HepG2 (cell line): Measurements from ENCODE around the gene ESYT1. TPM values are rescaled to one million over a fixed set of nuclear protein-coding genes. Genes with fewer than 3 reads are reported as not detected.
A peak's percentile ranks its signal among the peaks of the same experiment; 100 is the strongest.

Experiments used
- ATAC-seq: fragments of 200-7000 bp; cut with Tn5 transposase; 3 replicates; pipeline ENCODE4 v1.9.1; 2020; ENCODE audit warnings: mild to moderate bottlenecking, moderate library complexity
- BruUV-seq: library from RNA; stranded (reverse); fragments of 400-500 nt; replicated peaks from 2 replicates; lab custom pipeline; 2021; lab: Mats Ljungman, UMichigan
- CTCF ChIA-PET: fragments of 300-600 bp; formaldehyde crosslinking; extraction: SDS; loops from one replicate; lab custom pipeline; 2021; ENCODE audit warnings: low total read pairs, inconsistent platforms, low intra/inter-chr PET ratio; lab: Yijun Ruan, JAX
- POLR2A ChIA-PET: fragments of 350-600 bp; sonication (Branson Sonifier 250); formaldehyde crosslinking; loops from one replicate; lab custom pipeline; 2020; ENCODE audit warnings: antibody characterized with exemption, inconsistent platforms; lab: Yijun Ruan, JAX
- DNase-seq: peaks from one replicate; pipeline ENCODE4 v3.0.0-alpha.2; 2015; ENCODE audit warnings: low spot score
- FAIRE-seq: peaks from 3 replicates; lab custom pipeline; 2011; peaks lifted over from hg19 to GRCh38; lab: Jason Lieb, UNC
- H2AFZ ChIP-seq: one replicate; pipeline ENCODE4 v1.6.1; 2011; ENCODE audit warnings: low read length, inconsistent platforms
- H3K27ac ChIP-seq: fragments of 300-600 bp; 3 replicates; pipeline ENCODE4 v1.8.0; 2011; ENCODE audit warnings: mixed run types, mild to moderate bottlenecking, mixed read lengths, low read length, inconsistent platforms; ENCODE audit not compliant: insufficient read depth; ENCODE audit errors: extremely low read length
- H3K27me3 ChIP-seq, 2 experiments: fragments of 200-600 bp in 1 of 2; 2 replicates in 1 of 2; 3 replicates in 1 of 2; pipeline versions ENCODE4 v1.6.0 to v1.8.0; 2011; ENCODE audit warnings: low read length in 2 of 2, mild to moderate bottlenecking in 2 of 2, moderate library complexity in 2 of 2, inconsistent platforms in 1 of 2; ENCODE audit not compliant: insufficient read depth in 2 of 2, control insufficient read depth in 1 of 2
- H3K36me3 ChIP-seq, 2 experiments: fragments of 200-600 bp in 1 of 2; replicated peaks in 1 of 2; 2 replicates in 1 of 2; 3 replicates in 1 of 2; pipeline versions ENCODE4 v1.5.1 to v1.8.0; 2011; ENCODE audit warnings: low read length in 2 of 2, inconsistent platforms in 1 of 2; ENCODE audit not compliant: insufficient read depth in 2 of 2, control insufficient read depth in 1 of 2
- H3K4me1 ChIP-seq: 2 replicates; pipeline ENCODE4 v1.5.1; 2012; ENCODE audit warnings: low read length, inconsistent platforms; ENCODE audit not compliant: insufficient read depth
- H3K4me2 ChIP-seq: 2 replicates; pipeline ENCODE4 v1.6.0; 2011; ENCODE audit warnings: low read depth, low read length, inconsistent platforms
- H3K4me3 ChIP-seq, 3 experiments: fragments of 200-600 bp in 1 of 3; sonication (generic), shearing (Covaris generic) in 1 of 3; replicated peaks in 1 of 3; 2 replicates each; pipeline ENCODE4 v1.5.1; 2011 to 2016; ENCODE audit warnings: low read length in 3 of 3, inconsistent platforms in 2 of 3, low read depth in 2 of 3, mild to moderate bottlenecking in 2 of 3, control low read depth in 1 of 3, mixed read lengths in 1 of 3; ENCODE audit not compliant: insufficient read depth in 1 of 3
- H3K79me2 ChIP-seq: one replicate; pipeline ENCODE4 v1.6.1; 2011; ENCODE audit warnings: low read length, inconsistent platforms; ENCODE audit not compliant: insufficient read depth
- H3K9ac ChIP-seq: 2 replicates; pipeline ENCODE4 v1.6.0; 2011; ENCODE audit warnings: mild to moderate bottlenecking, low read depth, low read length, inconsistent platforms; ENCODE audit not compliant: insufficient read depth
- H3K9me3 ChIP-seq: 2 replicates; pipeline ENCODE4 v1.5.1; 2012; ENCODE audit warnings: mild to moderate bottlenecking, low read length
- H4K20me1 ChIP-seq: 2 replicates; pipeline ENCODE4 v1.6.0; 2011; ENCODE audit warnings: inconsistent platforms, mild to moderate bottlenecking, low read length, moderate library complexity; ENCODE audit not compliant: insufficient read depth
- ATRX ChIP-seq: sonication (generic); formaldehyde crosslinking; IDR thresholded peaks from 2 replicates; pipeline ENCODE4 v1.4.0; 2020; ENCODE audit warnings: missing genetic modification reagents, borderline replicate concordance
- CHCHD3 ChIP-seq: sonication (generic); formaldehyde crosslinking; IDR thresholded peaks from 2 replicates; pipeline ENCODE4 v1.8.0; 2022; ENCODE audit warnings: mild to moderate bottlenecking, missing genetic modification reagents, moderate library complexity
- EEA1 ChIP-seq: sonication (generic); formaldehyde crosslinking; IDR thresholded peaks from 2 replicates; pipeline ENCODE4 v1.5.1; 2020; ENCODE audit warnings: mild to moderate bottlenecking, missing genetic modification reagents, borderline replicate concordance
- FOXJ3 ChIP-seq: sonication (generic); formaldehyde crosslinking; IDR thresholded peaks from 2 replicates; pipeline ENCODE4 v1.4.0; 2020; ENCODE audit warnings: missing genetic modification reagents, mild to moderate bottlenecking, borderline replicate concordance
- GATA4 ChIP-seq: sonication (generic); IDR thresholded peaks from 2 replicates; pipeline ENCODE4 v1.6.1; 2016; ENCODE audit warnings: antibody characterized with exemption, low read depth, borderline replicate concordance
- HOXD1 ChIP-seq: sonication (generic); formaldehyde crosslinking; IDR thresholded peaks from 2 replicates; pipeline ENCODE4 v1.5.0; 2020; ENCODE audit warnings: missing genetic modification reagents
- KDM6A ChIP-seq: IDR thresholded peaks from 2 replicates; pipeline ENCODE4 v1.6.1; 2016; ENCODE audit warnings: low read depth
- MAZ ChIP-seq, 2 experiments: sonication (generic) in 1 of 2; formaldehyde crosslinking in 1 of 2; IDR thresholded peaks; 2 replicates each; pipeline versions ENCODE4 v1.5.0 to v1.6.1; 2012 to 2020; ENCODE audit warnings: low read depth in 2 of 2, mild to moderate bottlenecking in 2 of 2, borderline replicate concordance in 1 of 2, improper control_type of control experiment in 1 of 2, low read length in 1 of 2, missing genetic modification reagents in 1 of 2, moderate library complexity in 1 of 2
- MTA3 ChIP-seq: sonication (generic); formaldehyde crosslinking; IDR thresholded peaks from 2 replicates; pipeline ENCODE4 v1.4.0; 2020; ENCODE audit warnings: missing genetic modification reagents
- NFE2L2 ChIP-seq: fragments of 150-350 bp; IDR thresholded peaks from 2 replicates; pipeline ENCODE4 v1.6.1; 2014; ENCODE audit warnings: low read length
- REXO4 ChIP-seq: sonication (generic); formaldehyde crosslinking; IDR thresholded peaks from 2 replicates; pipeline ENCODE4 v1.8.0; 2022; ENCODE audit warnings: missing genetic modification reagents, mild to moderate bottlenecking, borderline replicate concordance
- SKI ChIP-seq: fragments of 450-650 bp; IDR thresholded peaks from one replicate; pipeline ENCODE4 v1.6.1; 2018; ENCODE audit warnings: mild to moderate bottlenecking; ENCODE audit not compliant: partially characterized antibody
- TOPORS ChIP-seq: sonication (generic); formaldehyde crosslinking; IDR thresholded peaks from 2 replicates; pipeline ENCODE4 v1.8.0; 2023; ENCODE audit warnings: mild to moderate bottlenecking, missing genetic modification reagents
- UBTF ChIP-seq: sonication (generic); formaldehyde crosslinking; IDR thresholded peaks from 2 replicates; pipeline ENCODE4 v1.4.0; 2020; ENCODE audit warnings: mild to moderate bottlenecking, missing genetic modification reagents
- ZNF589 ChIP-seq: sonication (generic); formaldehyde crosslinking; conservative IDR thresholded peaks from 2 replicates; pipeline ENCODE4 v1.8.0; 2022; ENCODE audit warnings: mild to moderate bottlenecking, moderate library complexity, missing genetic modification reagents
- ZNF746 ChIP-seq: sonication (generic); formaldehyde crosslinking; IDR thresholded peaks from 2 replicates; pipeline ENCODE4 v1.8.0; 2022; ENCODE audit warnings: mild to moderate bottlenecking, missing genetic modification reagents
- WGBS: methylation state at CpG from one replicate; pipeline ENCODE4 v1.1.6; 2017; ENCODE audit warnings: low lambda C conversion rate; 5-methylcytosine and 5-hydroxymethylcytosine counted together
- in situ Hi-C: cut with HindIII; loops from 2 replicates; pipeline ENCODE4 v1.10.0; 2017; ENCODE audit warnings: low pct_unique_long_range_greater_than_20kb; ENCODE audit not compliant: extremely low pct_ligation_motif_present
- intact Hi-C: fragments of 100-400 bp; cut with micrococcal nuclease; formaldehyde crosslinking; loops from one replicate; pipeline ENCODE4 v1.10.0; 2022; ENCODE audit not compliant: unreplicated experiment
- polyA plus RNA-seq, 8 experiments: library from polyadenylated mRNA; depleted of rRNA in 3 of 8; stranded (reverse) in 7 of 8; unstranded in 1 of 8; fragments of >200 nt; fragmentation: Illumina TruSeq in 4 of 8; extraction: Trizol in 4 of 8; gene quantifications; 2 replicates each; pipeline versions ENCODE4 v1.2.1 to v1.2.3, GENCODE V29; 2011 to 2016; ENCODE audit warnings: low read depth in 4 of 8, missing spikeins in 1 of 8, mixed read lengths in 1 of 8; ENCODE audit not compliant: insufficient read depth in 1 of 8
- total RNA-seq, 5 experiments: library from RNA; depleted of rRNA; stranded (reverse); fragments of >200 nt; fragmentation: Illumina TruSeq; extraction: Trizol; gene quantifications; 2 replicates each; pipeline ENCODE4 v1.2.3, GENCODE V29; 2016; ENCODE audit warnings: low read depth in 1 of 5
- TF ChIP-seq, protein P1 (sequence below): sonication (generic); formaldehyde crosslinking; IDR thresholded peaks from 2 replicates; pipeline ENCODE4 v1.9.0; 2021; ENCODE audit warnings: missing genetic modification reagents, borderline replicate concordance

The ESYT1 gene
- total and polyA plus RNA-seq, 2 of the 13 experiments (the other 11 are each of a cell fraction or from before 2014, with no cell fraction given) = 66.9 to 71.0 TPM

GRCh38 chr12:56129206-56129941, 1.3 kb downstream of the ESYT1 start (continued):
- TF ChIP-seq ZNF746 (CRISPR knock-in tag) (0 out of 2 replicates have a peak, but pooled peaks have one; percentile 39), EEA1 (CRISPR knock-in tag) (0 out of 2 replicates have a peak, but pooled peaks have one; percentile 60), SKI (peak; percentile 21), NFE2L2 (no peak)

- peak overlapping the region; percentile 86 for H3K4me2 ChIP-seq
- H4K20me1 ChIP-seq = no peaks in the 10 kb centered on the region
- H3K4me3 ChIP-seq = peak overlapping the region in 2 of 3 experiments; percentile 72 to 83; a peak in 1 of 6 replicates
- H3K79me2 ChIP-seq = peaks cover 17% of the 10 kb centered on the region
- peaks cover 43% of the 10 kb centered on the region for H3K4me1 ChIP-seq
- no peaks in the 10 kb centered on the region for H3K27me3 ChIP-seq
- no peak overlapping the region for H2AFZ ChIP-seq
- CTCF ChIA-PET = no interaction called here
- peaks cover 17 to 37% of the 10 kb centered on the region in 2 experiments for H3K36me3 ChIP-seq
- no peaks in the 10 kb centered on the region for H3K9me3 ChIP-seq
- H3K9ac ChIP-seq = peak overlapping the region; percentile 80; the same call in 1 of the 2 replicates
- intact Hi-C loops = no loop called here
- POLR2A ChIA-PET = no interaction called here
- DNase-seq (no peak), ATAC-seq (no peak), FAIRE-seq (no peak)
- WGBS = 92% methylated on average over 22 of the region's 22 CpGs
- no peak overlapping the region for H3K27ac ChIP-seq
- in situ Hi-C loops = loop anchor here (5.0 kb wide), 1 partner anchor 57 kb away; the partner anchor contains the start of gene SMARCC2
- no TSS peak for BruUV-seq
- no peak for TF ChIP-seq UBTF (CRISPR knock-in tag)
- no peak for TF ChIP-seq FOXJ3 (CRISPR knock-in tag)
- TF ChIP-seq GATA4 = no peak
- no peak for TF ChIP-seq MTA3 (CRISPR knock-in tag)
- no peak for TF ChIP-seq CHCHD3 (CRISPR knock-in tag)
- no peak for TF ChIP-seq HOXD1 (CRISPR knock-in tag)
- TF ChIP-seq, protein P1, sequence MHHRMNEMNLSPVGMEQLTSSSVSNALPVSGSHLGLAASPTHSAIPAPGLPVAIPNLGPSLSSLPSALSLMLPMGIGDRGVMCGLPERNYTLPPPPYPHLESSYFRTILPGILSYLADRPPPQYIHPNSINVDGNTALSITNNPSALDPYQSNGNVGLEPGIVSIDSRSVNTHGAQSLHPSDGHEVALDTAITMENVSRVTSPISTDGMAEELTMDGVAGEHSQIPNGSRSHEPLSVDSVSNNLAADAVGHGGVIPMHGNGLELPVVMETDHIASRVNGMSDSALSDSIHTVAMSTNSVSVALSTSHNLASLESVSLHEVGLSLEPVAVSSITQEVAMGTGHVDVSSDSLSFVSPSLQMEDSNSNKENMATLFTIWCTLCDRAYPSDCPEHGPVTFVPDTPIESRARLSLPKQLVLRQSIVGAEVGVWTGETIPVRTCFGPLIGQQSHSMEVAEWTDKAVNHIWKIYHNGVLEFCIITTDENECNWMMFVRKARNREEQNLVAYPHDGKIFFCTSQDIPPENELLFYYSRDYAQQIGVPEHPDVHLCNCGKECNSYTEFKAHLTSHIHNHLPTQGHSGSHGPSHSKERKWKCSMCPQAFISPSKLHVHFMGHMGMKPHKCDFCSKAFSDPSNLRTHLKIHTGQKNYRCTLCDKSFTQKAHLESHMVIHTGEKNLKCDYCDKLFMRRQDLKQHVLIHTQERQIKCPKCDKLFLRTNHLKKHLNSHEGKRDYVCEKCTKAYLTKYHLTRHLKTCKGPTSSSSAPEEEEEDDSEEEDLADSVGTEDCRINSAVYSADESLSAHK (CRISPR knock-in tag) = no peak
- TF ChIP-seq ATRX (CRISPR knock-in tag) = no peak
- TF ChIP-seq TOPORS (CRISPR knock-in tag) = no peak
- no peak for TF ChIP-seq REXO4 (CRISPR knock-in tag)
- no peak for TF ChIP-seq ZNF589 (CRISPR knock-in tag)
- no peak for TF ChIP-seq MAZ (IDR thresholded peaks at IDR 0.05; ENCODE audit: borderline replicate concordance, low read depth, low read length)
- no peak for TF ChIP-seq MAZ (CRISPR knock-in tag; IDR thresholded peaks at IDR 0.05; ENCODE audit: low read depth)
- no peak for TF ChIP-seq KDM6A
Measured at GRCh38 chr12:56129942-56130495, 2.0 kb downstream of the ESYT1 start.
